Mesodermal cell (in vitro differentiated cells): ENCODE data around the gene ILKAP.

ENCODE experiments used
- H3K27ac ChIP-seq: 2 replicates; pipeline ENCODE4 v1.7.0; 2013; ENCODE audit warnings: mild to moderate bottlenecking, low read depth, low read length, moderate library complexity; ENCODE audit not compliant: severe bottlenecking
- H3K36me3 ChIP-seq: 2 replicates; pipeline ENCODE4 v1.7.1; 2013; ENCODE audit warnings: mild to moderate bottlenecking, low read length, moderate library complexity; ENCODE audit not compliant: control insufficient read depth, insufficient read depth
- H3K4me1 ChIP-seq: one replicate; pipeline ENCODE4 v1.7.1; 2013; ENCODE audit warnings: mild to moderate bottlenecking, low read length; ENCODE audit not compliant: insufficient read depth, control insufficient read depth, poor library complexity, severe bottlenecking
- H3K4me3 ChIP-seq: 2 replicates; pipeline ENCODE4 v1.7.0; 2013; ENCODE audit warnings: low read length, control low read depth, mild to moderate bottlenecking; ENCODE audit not compliant: insufficient read depth, poor library complexity, severe bottlenecking; ENCODE audit errors: extremely low read depth
- H3K9me3 ChIP-seq: 2 replicates; pipeline ENCODE4 v1.7.1; 2013; ENCODE audit warnings: mild to moderate bottlenecking, low read length, moderate library complexity; ENCODE audit not compliant: control insufficient read depth
- WGBS, 2 experiments: methylation state at CpG; one replicate each; pipeline ENCODE4 v1.1.5; 2013; ENCODE audit warnings: missing lambda C conversion rate in 2 of 2; ENCODE audit not compliant: insufficient coverage in 2 of 2; 5-methylcytosine and 5-hydroxymethylcytosine counted together

The ILKAP gene

DNA sequence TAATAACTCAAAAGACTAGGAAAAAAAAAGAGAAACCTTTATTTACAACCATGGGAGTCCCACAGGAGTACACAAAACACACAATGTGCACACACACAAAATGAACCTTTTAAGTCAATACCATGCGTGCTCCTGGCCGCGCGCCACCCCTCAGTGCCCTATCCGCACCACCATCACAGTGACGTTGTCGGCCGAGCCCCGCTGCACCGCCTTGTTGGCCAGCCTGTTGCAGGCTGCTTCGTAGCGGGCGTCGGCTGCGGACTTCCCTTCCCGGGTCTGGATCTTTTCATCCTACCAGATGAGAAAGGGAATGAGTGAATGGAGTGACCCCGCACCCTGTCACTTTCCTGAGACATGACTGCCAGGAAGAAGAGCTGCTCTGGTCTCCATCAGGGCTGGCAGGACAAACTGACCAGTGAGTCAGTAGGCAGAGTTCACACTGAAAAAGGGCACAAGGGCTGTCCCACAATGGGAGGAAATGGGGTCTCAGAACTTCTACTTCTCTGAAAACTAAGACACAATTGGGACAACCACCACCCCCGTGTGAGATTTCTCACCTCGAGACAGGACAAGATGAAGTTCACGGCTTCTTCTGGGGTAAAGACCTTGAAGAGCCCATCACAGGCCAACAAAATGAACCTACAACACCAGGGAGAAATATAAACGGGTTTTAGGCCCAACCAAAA is 33.0 kb downstream of the ILKAP start:
- WGBS, 2 experiments = 96 to 99% methylated on average over 12 to 19 of the region's 21 CpGs
- Histone ChIP-seq H3K27ac (peak overlapping the region; percentile 84), H3K4me3 (no peak overlapping the region), H3K4me1 (peaks cover 21% of the 10 kb centered on the region), H3K36me3 (peaks cover 74% of the 10 kb centered on the region), H3K9me3 (no peaks in the 10 kb centered on the region)

DNA sequence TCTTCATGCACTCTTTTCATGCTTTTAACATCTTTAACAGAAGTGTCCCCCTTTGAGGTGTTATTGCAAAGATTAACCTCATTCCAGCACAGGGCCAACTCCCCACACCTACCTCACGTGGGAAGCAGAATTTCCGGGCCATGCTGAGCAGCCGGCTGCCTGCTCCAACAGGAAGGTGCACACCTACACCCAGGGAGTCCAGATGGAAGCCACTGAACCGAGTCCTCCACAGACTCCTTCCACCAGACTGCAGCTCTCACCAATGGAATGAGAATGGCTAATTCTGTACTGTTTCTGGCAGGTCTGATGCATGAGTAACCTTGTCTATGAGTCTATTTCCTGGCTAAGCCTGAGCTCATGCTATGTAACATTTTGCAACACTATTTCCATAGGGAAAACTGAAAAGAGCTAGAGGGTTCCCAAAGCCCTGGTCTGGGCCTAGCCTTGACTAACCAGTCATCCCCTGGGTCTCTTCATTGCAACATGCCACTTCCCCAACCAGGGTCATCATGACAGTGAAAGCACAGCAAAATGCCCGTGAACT is 33.7 kb downstream of the ILKAP start:
- WGBS, 2 experiments = 86% methylated on average over 4 of the region's 5 CpGs; no CpG with 5 or more reads in 1 of the 2 experiments
- H3K4me1 ChIP-seq = peaks cover 21% of the 10 kb centered on the region
- H3K27ac ChIP-seq = peak overlapping the region; percentile 84
- no peak overlapping the region for H3K4me3 ChIP-seq
- H3K36me3 ChIP-seq = peaks cover 66% of the 10 kb centered on the region
- H3K9me3 ChIP-seq = no peaks in the 10 kb centered on the region

DNA sequence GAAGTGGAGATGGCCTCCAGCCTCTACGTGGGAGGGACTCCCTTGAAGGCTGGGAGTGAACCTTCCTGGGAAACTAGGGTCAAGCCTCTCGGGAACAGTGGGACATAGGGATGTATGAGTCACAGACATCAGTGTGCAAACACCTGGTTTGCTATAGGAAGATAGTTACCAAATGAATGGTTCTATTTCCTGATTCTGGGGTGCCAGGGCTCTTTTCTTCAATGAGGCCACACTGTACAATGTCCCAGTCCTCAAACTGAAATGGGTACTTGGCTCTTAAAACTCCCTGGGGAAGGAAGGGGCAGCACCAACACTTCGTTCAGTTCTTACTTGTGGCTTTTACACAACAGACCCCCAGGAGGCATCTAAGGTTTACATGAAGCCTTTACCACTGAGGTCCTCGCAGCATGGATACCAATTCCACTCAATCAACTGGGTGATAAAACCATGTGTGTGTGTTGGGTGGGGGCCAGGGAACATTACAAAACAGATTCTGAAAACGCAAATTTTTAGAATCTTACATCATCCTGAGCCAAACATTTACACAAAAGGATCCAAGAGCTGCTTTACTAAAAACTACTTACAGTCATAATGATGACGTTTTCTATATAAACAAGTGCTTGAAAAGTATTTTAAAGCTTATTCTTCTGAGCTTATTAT is 34.3 kb downstream of the ILKAP start:
- H3K36me3 ChIP-seq = peaks cover 61% of the 10 kb centered on the region
- H3K27ac ChIP-seq = peak overlapping the region; percentile 84
- 94 to 100% methylated on average over 1 to 2 of the region's 6 CpGs for WGBS, 2 experiments
- no peaks in the 10 kb centered on the region for H3K9me3 ChIP-seq
- peaks cover 21% of the 10 kb centered on the region for H3K4me1 ChIP-seq
- no peak overlapping the region for H3K4me3 ChIP-seq

GRCh38 chr2:238168196-238169047 is 35.1 kb downstream of the ILKAP start:
- H3K9me3 ChIP-seq = no peaks in the 10 kb centered on the region
- H3K27ac ChIP-seq = no peak overlapping the region
- H3K36me3 ChIP-seq = peaks cover 54% of the 10 kb centered on the region
- WGBS, 2 experiments = 88 to 100% methylated on average over 4 to 5 of the region's 13 CpGs
- no peak overlapping the region for H3K4me3 ChIP-seq
- peaks cover 21% of the 10 kb centered on the region for H3K4me1 ChIP-seq

DNA sequence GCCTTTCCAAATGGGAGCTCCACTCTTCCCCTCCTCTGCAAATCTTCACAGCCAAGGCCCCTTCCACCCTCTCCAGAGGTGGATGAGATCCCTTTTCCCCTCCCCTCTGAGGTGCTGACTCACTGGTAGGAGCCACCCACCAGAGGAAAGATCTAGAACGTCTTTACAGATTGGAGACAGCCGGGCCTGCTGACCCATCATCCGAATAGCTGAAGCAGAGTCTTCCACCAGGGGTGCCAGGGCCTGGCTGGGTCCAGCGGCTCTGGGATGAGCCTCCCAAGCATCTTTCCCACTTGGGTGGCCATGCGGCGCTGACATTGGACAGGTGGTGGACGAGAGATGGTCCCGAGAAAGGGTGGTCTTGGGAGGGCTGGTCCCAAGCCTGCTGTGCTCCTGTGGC is 35.7 kb downstream of the ILKAP start:
- WGBS, 2 experiments = 90 to 93% methylated on average over 5 to 8 of the region's 8 CpGs
- peaks cover 48% of the 10 kb centered on the region for H3K36me3 ChIP-seq
- H3K9me3 ChIP-seq = no peaks in the 10 kb centered on the region
- H3K4me1 ChIP-seq = peaks cover 21% of the 10 kb centered on the region
- no peak overlapping the region for H3K4me3 ChIP-seq
- H3K27ac ChIP-seq = no peak overlapping the region

GRCh38 chr2:238167344-238167715 is 36.2 kb downstream of the ILKAP start:
- H3K27ac ChIP-seq = no peak overlapping the region
- no peaks in the 10 kb centered on the region for H3K9me3 ChIP-seq
- H3K4me1 ChIP-seq = peaks cover 21% of the 10 kb centered on the region
- 86 to 98% methylated on average over 2 to 7 of the region's 7 CpGs for WGBS, 2 experiments
- H3K36me3 ChIP-seq = peaks cover 43% of the 10 kb centered on the region
- no peak overlapping the region for H3K4me3 ChIP-seq

- H3K36me3 ChIP-seq = peaks cover 37% of the 10 kb centered on the region
- H3K4me3 ChIP-seq = no peak overlapping the region
- no peak overlapping the region for H3K27ac ChIP-seq
- peaks cover 21% of the 10 kb centered on the region for H3K4me1 ChIP-seq
- H3K9me3 ChIP-seq = no peaks in the 10 kb centered on the region
- WGBS, 2 experiments = 95% methylated on average over 22 of the region's 24 CpGs
Measured at GRCh38 chr2:238166391-238167343, 36.8 kb downstream of the ILKAP start.

- H3K36me3 ChIP-seq = peaks cover 24% of the 10 kb centered on the region
- WGBS, 2 experiments = 97% methylated on average over 10 to 11 of the region's 12 CpGs
Measured at GRCh38 chr2:238165288-238165921, 38.1 kb downstream of the ILKAP start.

DNA sequence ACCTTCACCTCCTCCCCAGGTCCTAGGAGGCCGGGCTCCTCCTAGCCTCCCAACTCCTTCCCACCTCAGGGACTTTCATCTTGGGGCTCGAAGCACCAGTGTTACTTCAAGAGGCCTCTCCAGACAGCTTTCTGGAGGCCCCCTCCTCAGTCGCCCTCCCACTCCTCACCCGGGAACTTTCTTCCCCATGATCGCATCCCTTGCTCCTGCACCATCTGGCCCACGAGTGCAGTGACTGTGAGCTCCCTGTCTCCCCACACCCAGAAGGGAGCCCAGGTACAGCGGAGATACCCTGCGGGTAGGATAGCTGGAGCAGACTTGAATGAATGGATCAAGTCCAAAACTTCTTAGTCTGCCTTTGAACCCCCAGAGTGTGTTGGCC is 38.6 kb downstream of the ILKAP start:
- Histone ChIP-seq H3K9me3 (no peaks in the 10 kb centered on the region), H3K4me3 (no peak overlapping the region), H3K36me3 (peaks cover 23% of the 10 kb centered on the region), H3K4me1 (peaks cover 9% of the 10 kb centered on the region), H3K27ac (no peak overlapping the region)
- WGBS, 2 experiments = 93 to 95% methylated on average over 7 of the region's 8 CpGs

More at GRCh38 chr2:238165288-238165921, 38.1 kb downstream of the ILKAP start:
- peaks cover 14% of the 10 kb centered on the region for H3K4me1 ChIP-seq
- no peak overlapping the region for H3K4me3 ChIP-seq
- H3K27ac ChIP-seq = no peak overlapping the region
- H3K9me3 ChIP-seq = no peaks in the 10 kb centered on the region
